Progenitor cell of endocrine pancreas (in vitro differentiated cells): ENCODE measurements around the gene SLAMF8. TPM values are rescaled to one million over a fixed set of nuclear protein-coding genes. Genes with fewer than 3 reads are reported as not detected.
A peak's percentile ranks its signal among the peaks of the same experiment; 100 is the strongest.

Experiments used
- DNase-seq: peaks from one replicate; pipeline ENCODE4 v3.0.0; 2021; ENCODE audit warnings: low spot score; ENCODE audit not compliant: unreplicated experiment
- H3K27ac Mint-ChIP-seq: 2 replicates; pipeline ENCODE4 v1.8.0; 2021; ENCODE audit warnings: mild to moderate bottlenecking, moderate library complexity, mixed read lengths
- H3K27me3 Mint-ChIP-seq: 2 replicates; pipeline ENCODE4 v1.8.0; 2021; ENCODE audit warnings: mixed read lengths
- H3K36me3 Mint-ChIP-seq: 2 replicates; pipeline ENCODE4 v1.8.0; 2022; ENCODE audit warnings: mixed read lengths; ENCODE audit not compliant: insufficient read depth
- H3K4me1 Mint-ChIP-seq: 2 replicates; pipeline ENCODE4 v1.8.0; 2021; ENCODE audit warnings: low read depth, mixed read lengths
- H3K4me3 Mint-ChIP-seq: 2 replicates; pipeline ENCODE4 v1.8.0; 2021; ENCODE audit warnings: low read depth, mild to moderate bottlenecking, moderate library complexity, mixed read lengths
- H3K9me3 Mint-ChIP-seq: 2 replicates; pipeline ENCODE4 v1.8.0; 2021; ENCODE audit warnings: low read depth, mixed read lengths
- CTCF ChIP-seq: fragments of 200-600 bp; sonication (generic); IDR thresholded peaks from one replicate; pipeline ENCODE4 v1.5.0; 2021; ENCODE audit warnings: antibody characterized with exemption, mild to moderate bottlenecking; ENCODE audit not compliant: unreplicated experiment
- total RNA-seq: library from RNA; stranded (reverse); gene quantifications from 2 replicates; pipeline ENCODE4 v1.2.1, GENCODE V29; 2021

Gene SLAMF8
- total RNA-seq, 1 donor from 2014 or later: not detected

DNA sequence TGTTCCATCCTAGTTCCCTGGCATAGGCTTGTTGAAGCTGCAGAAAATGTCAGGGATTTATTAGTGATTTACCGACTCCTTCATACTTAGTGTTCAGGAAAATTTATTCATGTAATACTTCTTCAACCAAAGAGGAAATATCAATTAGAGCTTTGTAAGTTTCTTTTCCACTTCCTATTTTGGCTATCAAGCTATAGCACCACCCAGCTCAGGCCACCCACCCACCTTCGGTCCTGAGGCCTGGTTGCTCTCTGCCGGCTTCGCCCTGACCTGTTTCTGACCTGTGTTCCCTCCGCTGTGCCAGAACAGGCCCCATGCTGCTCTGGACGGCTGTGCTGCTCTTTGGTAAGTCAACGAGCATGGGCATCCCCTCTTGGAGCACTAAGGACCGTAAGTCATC is 24.6 kb upstream of the SLAMF8 start, which contains the start of gene FCRL6:
FCRL6 (plus strand) TSS at position 250 of the 400 bp plus-strand sequence; CDS start at position 315, 65 bp downstream.
- Mint-ChIP-seq H3K27ac (no peak within 1 kb of the TSS), H3K36me3 (no peaks in the 10 kb centered on the region), H3K9me3 (no peaks in the 10 kb centered on the region), H3K4me1 (no peaks in the 10 kb centered on the region), H3K4me3 (no peak within 1 kb of the TSS), H3K27me3 (peaks cover 66% of the 10 kb centered on the region)
- TF ChIP-seq CTCF: no peak
- no peak for DNase-seq

DNA sequence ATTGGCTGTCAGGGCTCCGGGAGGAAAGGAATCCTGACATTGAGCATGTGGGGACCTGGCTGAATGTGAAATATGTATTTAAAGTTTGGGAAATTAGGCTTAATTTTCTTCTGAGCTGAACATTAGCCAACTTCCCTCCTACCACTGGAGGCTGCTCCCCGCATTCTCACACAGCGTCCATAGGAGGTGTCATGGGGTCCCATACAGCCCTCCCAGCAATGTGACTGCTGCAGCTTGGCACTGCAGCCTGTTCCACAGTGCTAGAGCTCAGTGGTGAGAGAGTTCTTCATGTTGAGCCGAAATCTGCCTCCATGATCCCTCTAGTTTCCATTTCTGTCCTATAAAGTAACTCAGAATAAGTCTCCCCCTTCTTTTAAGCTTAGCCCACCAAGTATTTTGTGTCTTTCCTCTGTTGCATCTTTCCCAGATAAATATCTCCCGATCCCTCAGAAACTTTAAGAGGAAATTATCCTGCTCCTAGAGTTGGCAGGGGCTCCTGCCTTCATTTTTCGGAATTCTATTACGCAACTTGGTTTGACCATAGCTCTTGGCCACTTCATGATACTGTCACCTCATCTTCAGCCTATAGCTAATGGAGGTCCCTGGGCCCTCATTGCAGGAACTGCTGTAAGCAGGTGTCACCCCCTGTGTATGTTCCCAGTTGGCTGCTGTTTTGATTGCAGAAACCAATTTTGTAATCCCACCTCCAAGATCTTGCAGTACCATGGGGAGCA is 22.6 kb upstream of the SLAMF8 start:
- H3K9me3 Mint-ChIP-seq: no peaks in the 10 kb centered on the region
- no peak for DNase-seq
- H3K4me3 Mint-ChIP-seq: no peak overlapping the region
- peaks cover 69% of the 10 kb centered on the region for H3K27me3 Mint-ChIP-seq
- H3K36me3 Mint-ChIP-seq: no peaks in the 10 kb centered on the region
- TF ChIP-seq CTCF: no peak
- no peaks in the 10 kb centered on the region for H3K4me1 Mint-ChIP-seq
- no peak overlapping the region for H3K27ac Mint-ChIP-seq

- H3K4me1 Mint-ChIP-seq: no peaks in the 10 kb centered on the region
- no peak for TF ChIP-seq CTCF
- no peak overlapping the region for H3K27ac Mint-ChIP-seq
- H3K4me3 Mint-ChIP-seq: no peak overlapping the region
- DNase-seq: no peak
- H3K27me3 Mint-ChIP-seq: peaks cover 74% of the 10 kb centered on the region
- H3K9me3 Mint-ChIP-seq: no peaks in the 10 kb centered on the region
- H3K36me3 Mint-ChIP-seq: no peaks in the 10 kb centered on the region
These were observed 21.7 kb upstream of the SLAMF8 start for GRCh38 chr1:159804924-159805323.

DNA sequence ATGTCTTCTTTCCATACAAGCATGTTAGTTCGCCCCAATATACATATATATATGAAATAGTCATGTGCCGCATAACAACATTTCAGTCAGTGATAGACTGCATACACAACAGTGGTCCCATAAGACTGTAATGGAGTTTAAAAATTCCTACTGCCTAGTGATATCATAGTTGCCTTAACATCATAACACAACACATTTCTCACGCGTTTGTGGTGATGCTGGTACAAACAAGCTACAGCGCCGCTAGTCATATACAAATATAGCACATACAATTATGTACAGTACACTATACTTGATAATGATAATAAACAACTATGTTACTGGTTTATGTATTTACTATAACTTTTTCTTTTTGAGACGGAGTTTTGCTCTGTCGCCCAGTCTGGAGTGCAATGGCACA is 10.7 kb upstream of the SLAMF8 start:
- TF ChIP-seq CTCF: no peak
- no peak overlapping the region for H3K27ac Mint-ChIP-seq
- no peaks in the 10 kb centered on the region for H3K9me3 Mint-ChIP-seq
- peaks cover 55% of the 10 kb centered on the region for H3K27me3 Mint-ChIP-seq
- DNase-seq: no peak
- H3K36me3 Mint-ChIP-seq: no peaks in the 10 kb centered on the region
- H3K4me1 Mint-ChIP-seq: peaks cover 1% of the 10 kb centered on the region
- no peak overlapping the region for H3K4me3 Mint-ChIP-seq

DNA sequence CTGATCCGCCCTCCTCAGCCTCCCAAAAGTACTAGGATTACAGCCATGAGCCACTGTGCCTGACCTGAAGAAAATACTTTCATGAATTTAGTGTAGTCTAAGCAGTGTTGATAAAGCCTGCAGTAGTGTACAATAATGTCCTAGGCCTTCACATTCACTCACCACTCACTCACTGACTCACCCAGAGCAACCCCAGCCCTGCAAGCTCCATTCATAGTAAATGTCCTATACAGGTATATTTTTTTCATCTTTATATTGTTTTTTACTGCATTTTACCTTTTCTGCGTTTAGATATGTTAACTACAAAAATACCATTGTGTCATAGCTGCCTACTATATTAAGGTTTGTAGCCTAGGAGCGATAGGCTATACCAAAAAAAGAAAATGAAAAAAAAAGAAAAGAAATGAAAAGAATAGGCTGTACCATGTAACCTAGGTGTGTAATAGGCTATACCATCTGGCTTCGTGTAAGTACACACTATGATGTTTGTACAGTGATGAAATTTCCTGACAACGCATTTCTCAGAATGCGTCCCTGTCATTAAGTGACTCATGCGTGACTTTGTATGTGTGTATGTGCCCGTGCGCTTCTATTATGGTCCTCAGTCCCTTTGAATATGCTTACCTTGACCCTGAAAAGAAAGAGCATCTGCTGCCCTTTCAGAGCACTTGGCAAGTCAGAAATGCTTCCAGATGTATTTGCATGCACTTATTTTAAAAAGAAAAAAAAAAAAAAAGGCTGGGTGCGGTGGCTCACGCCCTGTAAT is 9.2 kb upstream of the SLAMF8 start:
- Mint-ChIP-seq H3K27me3 (peaks cover 57% of the 10 kb centered on the region), H3K4me3 (no peak overlapping the region), H3K4me1 (peaks cover 1% of the 10 kb centered on the region), H3K9me3 (no peaks in the 10 kb centered on the region), H3K36me3 (no peaks in the 10 kb centered on the region), H3K27ac (peak overlapping the region; percentile 83)
- TF ChIP-seq CTCF: no peak
- no peak for DNase-seq
